Measurements from ENCODE around the gene HAVCR1.
"Not testable (repeated sequence)": the region's sequence is repeated elsewhere in the genome, so short reads cannot be mapped to it uniquely, and the experiment has no call there.

Gene HAVCR1

GRCh38 chr5:157049605-157050004, 9.3 kb downstream of the HAVCR1 start:
- no peak for DNase-seq

- no peak for DNase-seq
Measured at GRCh38 chr5:157047898-157048297, 11.0 kb downstream of the HAVCR1 start.

GRCh38 chr5:157047016-157047415, 11.9 kb downstream of the HAVCR1 start:
- DNase-seq: not testable (repeated sequence)

GRCh38 chr5:157046041-157046440, 12.9 kb downstream of the HAVCR1 start:
- peak; percentile 22 for DNase-seq

- no peak for DNase-seq
Measured at GRCh38 chr5:157045601-157046000, 13.3 kb downstream of the HAVCR1 start.

- DNase-seq: no peak
Measured at GRCh38 chr5:157038568-157039187, 20.2 kb downstream of the HAVCR1 start.

- not testable (repeated sequence) for DNase-seq
Measured at GRCh38 chr5:157034106-157035072, 24.5 kb downstream of the HAVCR1 start.

GRCh38 chr5:157033071-157033583, 25.8 kb downstream of the HAVCR1 start:
- no peak for DNase-seq

- DNase-seq: no peak
Measured at GRCh38 chr5:157030692-157031091, 28.2 kb downstream of the HAVCR1 start.

GRCh38 chr5:157029457-157029856, 29.5 kb downstream of the HAVCR1 start:
- DNase-seq: no peak

- DNase-seq: not testable (repeated sequence)
Measured at GRCh38 chr5:157027663-157028062, 31.3 kb downstream of the HAVCR1 start.

- DNase-seq: peak; percentile 11
Measured at GRCh38 chr5:157026789-157027424, 32.0 kb downstream of the HAVCR1 start.

- peak; percentile 36 for DNase-seq
Measured at GRCh38 chr5:157025093-157025698, 33.7 kb downstream of the HAVCR1 start.

GRCh38 chr5:157024208-157024959, 34.5 kb downstream of the HAVCR1 start:
- no peak for DNase-seq

- no peak for DNase-seq
Measured at GRCh38 chr5:157022024-157022423, 36.9 kb downstream of the HAVCR1 start.

- no peak for DNase-seq
Measured at GRCh38 chr5:157020511-157021222, 38.2 kb downstream of the HAVCR1 start.

GRCh38 chr5:157020002-157020401, 38.9 kb downstream of the HAVCR1 start:
- DNase-seq: no peak

- not testable (repeated sequence) for DNase-seq
Measured at GRCh38 chr5:157014143-157014542, 44.8 kb downstream of the HAVCR1 start.

GRCh38 chr5:157006262-157006661, 52.7 kb downstream of the HAVCR1 start:
- DNase-seq: no peak

- no peak for DNase-seq
Measured at GRCh38 chr5:157004893-157005551, 53.9 kb downstream of the HAVCR1 start.

- DNase-seq: no peak
Measured at GRCh38 chr5:156991714-156992113, 67.2 kb downstream of the HAVCR1 start.
